C1 segment of cervical spinal cord (tissue), 14 donors: Measurements from ENCODE around the gene NDUFS3.

ENCODE experiments used
- DNase-seq, 14 donors: peaks; one replicate each; lab custom pipeline; 2025; lab: John Stamatoyannopoulos, UW

Gene NDUFS3

DNA sequence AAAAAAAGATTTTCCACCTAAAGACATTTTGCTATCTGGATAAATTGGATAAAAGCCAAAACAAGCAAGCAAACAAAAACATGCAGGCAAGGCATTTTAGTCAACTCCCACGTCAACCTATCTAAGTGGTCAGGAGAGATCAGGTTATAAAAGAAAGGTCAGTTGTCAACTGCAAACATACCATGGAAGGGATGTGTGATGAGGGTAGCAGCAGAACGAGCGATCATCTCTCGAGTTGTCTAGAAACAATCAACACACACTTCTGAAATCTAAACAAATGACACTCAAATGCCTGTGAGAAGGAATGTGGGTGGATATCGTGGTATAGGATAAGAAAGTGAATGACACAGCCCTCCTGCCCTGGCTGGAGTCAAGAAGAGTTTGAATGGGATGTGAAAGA is 52.6 kb downstream of the NDUFS3 start:
- no peak for DNase-seq
